GM23338 (cell line): Measurements from ENCODE around the gene WASF2. TPM values are rescaled to one million over a fixed set of nuclear protein-coding genes. Genes with fewer than 3 reads are reported as not detected.

Source experiments
- ATAC-seq: fragments of 200-7000 bp; cut with Tn5 transposase; 3 replicates; pipeline ENCODE4 v1.9.1; 2020
- DNase-seq: peaks from one replicate; pipeline ENCODE4 v3.0.0-alpha.2; 2015; ENCODE audit warnings: low spot score
- H2AFZ ChIP-seq: fragments of 200-600 bp; sonication (generic); 2 replicates; pipeline ENCODE4 v1.8.0; 2016; ENCODE audit warnings: antibody characterized with exemption, mild to moderate bottlenecking, moderate library complexity
- H3F3A ChIP-seq: fragments of 200-600 bp; sonication (generic); replicated peaks from 2 replicates; pipeline ENCODE4 v1.8.0; 2017; ENCODE audit warnings: antibody characterized with exemption, mixed run types, low read depth
- H3K27ac ChIP-seq: fragments of 200-600 bp; sonication (generic); 2 replicates; pipeline ENCODE4 v1.6.1; 2016; ENCODE audit warnings: low read depth
- H3K27me3 ChIP-seq: fragments of 200-600 bp; sonication (generic); 2 replicates; pipeline ENCODE4 v1.8.0; 2016; ENCODE audit warnings: mild to moderate bottlenecking, mixed run types, moderate library complexity; ENCODE audit not compliant: insufficient read depth
- H3K36me3 ChIP-seq: fragments of 200-600 bp; sonication (generic); 2 replicates; pipeline ENCODE4 v1.8.0; 2016; ENCODE audit warnings: mild to moderate bottlenecking; ENCODE audit not compliant: insufficient read depth
- H3K4me1 ChIP-seq: fragments of 200-600 bp; sonication (generic); 2 replicates; pipeline ENCODE4 v1.8.0; 2016; ENCODE audit warnings: mild to moderate bottlenecking, moderate library complexity; ENCODE audit not compliant: insufficient read depth
- H3K4me2 ChIP-seq: fragments of 200-600 bp; sonication (generic); 2 replicates; pipeline ENCODE4 v1.7.1; 2017; ENCODE audit warnings: mixed run types
- H3K4me3 ChIP-seq: fragments of 200-600 bp; sonication (generic); 2 replicates; pipeline ENCODE4 v1.6.1; 2016; ENCODE audit warnings: mixed run types
- H3K79me2 ChIP-seq: fragments of 200-600 bp; sonication (generic); replicated peaks from 2 replicates; pipeline ENCODE4 v1.8.0; 2017; ENCODE audit warnings: mild to moderate bottlenecking; ENCODE audit not compliant: insufficient read depth
- H3K9me2 ChIP-seq: fragments of 200-600 bp; sonication (generic); 2 replicates; pipeline ENCODE4 v1.8.0; 2017; ENCODE audit not compliant: insufficient read depth
- H4K20me1 ChIP-seq: fragments of 200-600 bp; sonication (generic); replicated peaks from 2 replicates; pipeline ENCODE4 v1.8.0; 2017; ENCODE audit warnings: mild to moderate bottlenecking; ENCODE audit not compliant: insufficient read depth
- H3K27ac Mint-ChIP-seq: 2 replicates; pipeline ENCODE4 v1.8.0; 2020; ENCODE audit warnings: inconsistent platforms, mild to moderate bottlenecking, moderate library complexity, mixed read lengths
- H3K27me3 Mint-ChIP-seq: 3 replicates; pipeline ENCODE4 v1.8.0; 2022; ENCODE audit warnings: low read depth, mild to moderate bottlenecking, moderate library complexity, mixed read lengths, inconsistent platforms; ENCODE audit not compliant: insufficient read depth, poor library complexity
- H3K36me3 Mint-ChIP-seq: 3 replicates; pipeline ENCODE4 v1.8.0; 2021; ENCODE audit warnings: low read depth, mild to moderate bottlenecking, inconsistent platforms, moderate library complexity, mixed read lengths
- H3K4me1 Mint-ChIP-seq: 3 replicates; pipeline ENCODE4 v1.8.0; 2020; ENCODE audit warnings: mild to moderate bottlenecking, inconsistent platforms, mixed read lengths
- H3K4me3 Mint-ChIP-seq: 3 replicates; pipeline ENCODE4 v1.8.0; 2021; ENCODE audit warnings: moderate library complexity, mild to moderate bottlenecking, inconsistent platforms, mixed read lengths
- H3K9me3 Mint-ChIP-seq: 3 replicates; pipeline ENCODE4 v1.8.0; 2020; ENCODE audit warnings: moderate library complexity, mild to moderate bottlenecking, inconsistent platforms, mixed read lengths
- CREB1 ChIP-seq: fragments of 250-450 bp; sonication (Bioruptor Pico); IDR thresholded peaks from 2 replicates; pipeline ENCODE4 v1.5.0; 2020; ENCODE audit warnings: low read depth, mild to moderate bottlenecking, moderate library complexity
- CTCF ChIP-seq, 2 experiments: fragments of 200-600 bp in 1 of 2; sonication (generic) in 1 of 2; conservative IDR thresholded peaks; 2 replicates each; pipeline versions ENCODE4 v1.5.1 to v1.6.1; 2016 to 2017; ENCODE audit warnings: antibody characterized with exemption in 2 of 2, low read depth in 2 of 2, mild to moderate bottlenecking in 2 of 2, moderate library complexity in 1 of 2
- ETS1 ChIP-seq: IDR thresholded peaks from 2 replicates; pipeline ENCODE4 v1.6.1; 2016; ENCODE audit warnings: antibody characterized with exemption
- EZH2 ChIP-seq: fragments of 200-600 bp; sonication (generic); IDR thresholded peaks from one replicate; pipeline ENCODE4 v1.8.0; 2017; ENCODE audit warnings: antibody characterized with exemption, mild to moderate bottlenecking, low read depth; ENCODE audit not compliant: unreplicated experiment
- EZH2phosphoT487 ChIP-seq: fragments of 200-600 bp; sonication (generic); IDR thresholded peaks from one replicate; pipeline ENCODE4 v1.8.1; 2018; ENCODE audit warnings: antibody characterized with exemption; ENCODE audit not compliant: unreplicated experiment
- JUNB ChIP-seq: IDR thresholded peaks from one replicate; pipeline ENCODE4 v1.6.1; 2016; ENCODE audit warnings: antibody characterized with exemption; ENCODE audit not compliant: unreplicated experiment
- NANOG ChIP-seq: IDR thresholded peaks from 2 replicates; pipeline ENCODE4 v1.6.1; 2016; ENCODE audit warnings: antibody characterized with exemption, borderline replicate concordance
- POLR2AphosphoS5 ChIP-seq: IDR thresholded peaks from 2 replicates; pipeline ENCODE4 v1.6.1; 2016; ENCODE audit warnings: antibody characterized with exemption, low read depth
- REST ChIP-seq: IDR thresholded peaks from one replicate; pipeline ENCODE4 v1.6.1; 2018; ENCODE audit warnings: antibody characterized with exemption; ENCODE audit not compliant: unreplicated experiment
- STAT1 ChIP-seq: IDR thresholded peaks from one replicate; pipeline ENCODE4 v1.6.1; 2016; ENCODE audit warnings: antibody characterized with exemption; ENCODE audit not compliant: unreplicated experiment
- ZNF114 ChIP-seq: fragments of 250-450 bp; sonication (Bioruptor Pico); IDR thresholded peaks from 2 replicates; pipeline ENCODE4 v1.5.0; 2020; ENCODE audit warnings: mild to moderate bottlenecking, moderate library complexity
- ZNF331 ChIP-seq: fragments of 250-450 bp; sonication (Bioruptor Pico); IDR thresholded peaks from 2 replicates; pipeline ENCODE4 v1.5.0; 2020; ENCODE audit warnings: low read depth, mild to moderate bottlenecking, moderate library complexity
- ZNF462 ChIP-seq: fragments of 250-450 bp; sonication (Bioruptor Pico); IDR thresholded peaks from 2 replicates; pipeline ENCODE4 v1.5.0; 2020; ENCODE audit warnings: mild to moderate bottlenecking, moderate library complexity
- polyA plus RNA-seq: library from polyadenylated mRNA; unstranded; fragments of >200 nt; fragmentation: Nextera tagmentation; extraction: Ambion mirVana; gene quantifications from 2 replicates; pipeline ENCODE4 v1.2.1, GENCODE V29; 2016
- total RNA-seq: library from RNA; depleted of rRNA; stranded (reverse); fragments of >200 nt; shearing (Covaris generic); gene quantifications from 2 replicates; pipeline ENCODE4 v1.2.3, GENCODE V29; 2014

WASF2 gene
- total and polyA plus RNA-seq, 2 experiments from 2014 or later: 40.9 to 95.6 TPM

GRCh38 chr1:27403931-27404330 is 86.0 kb downstream of the WASF2 start:
- Histone ChIP-seq H3K4me2 (peak overlapping the region; percentile 61), H3K4me1 (peaks cover 42% of the 10 kb centered on the region), H3K9me2 (no peaks in the 10 kb centered on the region), H2AFZ (no peak overlapping the region), H3K4me3 (no peak overlapping the region), H3K27me3 (no peaks in the 10 kb centered on the region), H3K79me2 (no peaks in the 10 kb centered on the region), H3K36me3 (no peaks in the 10 kb centered on the region), H4K20me1 (no peaks in the 10 kb centered on the region), H3F3A (peaks cover 20% of the 10 kb centered on the region), H3K27ac (peak overlapping the region; percentile 88)
- Mint-ChIP-seq H3K4me1 (peaks cover 67% of the 10 kb centered on the region), H3K36me3 (peaks cover 23% of the 10 kb centered on the region), H3K27ac (peak overlapping the region; percentile 84), H3K27me3 (peaks cover 17% of the 10 kb centered on the region), H3K4me3 (peak overlapping the region; percentile 14; the same call in 1 of the 3 replicates), H3K9me3 (no peaks in the 10 kb centered on the region)
- TF ChIP-seq NANOG (no peak), STAT1 (no peak), ZNF462 (CRISPR knock-in tag) (no peak), POLR2AphosphoS5 (no peak), CREB1 (CRISPR knock-in tag) (no peak), JUNB (no peak), EZH2phosphoT487 (no peak), ETS1 (no peak), EZH2 (no peak), ZNF331 (CRISPR knock-in tag) (no peak), REST (no peak), ZNF114 (CRISPR knock-in tag) (no peak), CTCF (conservative IDR thresholded peaks at IDR 0.05; ENCODE audit: low read depth in 2 of 2) (no peak)
- no peak for DNase-seq
- ATAC-seq: no peak
